Epithelial cell of proximal tubule (primary cell): ENCODE results near the gene NTM. TPM values are rescaled to one million over a fixed set of nuclear protein-coding genes. Genes with fewer than 3 reads are reported as not detected.

Source experiments
- DNase-seq: peaks from one replicate; pipeline ENCODE4 v3.0.0-alpha.2; 2011; ENCODE audit warnings: low read depth
- H3K4me3 ChIP-seq: 2 replicates; pipeline ENCODE4 v1.5.1; 2011; ENCODE audit warnings: low read depth, mild to moderate bottlenecking, low read length
- total RNA-seq: library from RNA; depleted of rRNA; stranded (reverse); fragments of >200 nt; gene quantifications from 2 replicates; pipeline ENCODE4 v1.2.3, GENCODE V29; 2015
- TF ChIP-seq, protein P1 (sequence below): conservative IDR thresholded peaks from 2 replicates; pipeline ENCODE4 v1.5.1; 2012; ENCODE audit warnings: low read depth, mild to moderate bottlenecking, low read length

NTM gene
- total RNA-seq, 1 donor from 2014 or later, result 5.3 TPM

- DNase-seq, result no peak
- no peak overlapping the region for H3K4me3 ChIP-seq
- TF ChIP-seq, protein P1, sequence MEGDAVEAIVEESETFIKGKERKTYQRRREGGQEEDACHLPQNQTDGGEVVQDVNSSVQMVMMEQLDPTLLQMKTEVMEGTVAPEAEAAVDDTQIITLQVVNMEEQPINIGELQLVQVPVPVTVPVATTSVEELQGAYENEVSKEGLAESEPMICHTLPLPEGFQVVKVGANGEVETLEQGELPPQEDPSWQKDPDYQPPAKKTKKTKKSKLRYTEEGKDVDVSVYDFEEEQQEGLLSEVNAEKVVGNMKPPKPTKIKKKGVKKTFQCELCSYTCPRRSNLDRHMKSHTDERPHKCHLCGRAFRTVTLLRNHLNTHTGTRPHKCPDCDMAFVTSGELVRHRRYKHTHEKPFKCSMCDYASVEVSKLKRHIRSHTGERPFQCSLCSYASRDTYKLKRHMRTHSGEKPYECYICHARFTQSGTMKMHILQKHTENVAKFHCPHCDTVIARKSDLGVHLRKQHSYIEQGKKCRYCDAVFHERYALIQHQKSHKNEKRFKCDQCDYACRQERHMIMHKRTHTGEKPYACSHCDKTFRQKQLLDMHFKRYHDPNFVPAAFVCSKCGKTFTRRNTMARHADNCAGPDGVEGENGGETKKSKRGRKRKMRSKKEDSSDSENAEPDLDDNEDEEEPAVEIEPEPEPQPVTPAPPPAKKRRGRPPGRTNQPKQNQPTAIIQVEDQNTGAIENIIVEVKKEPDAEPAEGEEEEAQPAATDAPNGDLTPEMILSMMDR, result no peak
Observed at GRCh38 chr11:131790586-131790985, 420.2 kb downstream of the NTM start.

DNA sequence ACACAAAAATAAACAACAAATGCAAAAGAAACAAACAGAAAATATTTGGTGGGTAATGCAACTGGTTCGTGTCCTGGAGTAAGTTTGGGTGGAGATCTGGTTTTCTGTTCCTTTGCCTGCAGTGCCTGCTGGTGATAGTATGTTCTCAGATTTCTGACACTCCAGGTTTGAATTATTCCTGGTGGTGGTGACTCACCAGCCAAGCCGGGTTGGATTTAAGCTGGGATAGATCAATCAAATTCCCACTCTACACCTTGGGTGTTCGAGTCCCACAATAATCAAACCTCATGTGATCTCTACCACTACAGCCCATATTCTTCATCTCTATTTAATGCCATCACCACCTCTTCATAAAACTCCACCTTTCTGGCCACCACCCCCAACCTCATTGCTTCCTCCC lies 421.8 kb downstream of the NTM start:
- H3K4me3 ChIP-seq, result no peak overlapping the region
- TF ChIP-seq, protein P1, result no peak
- DNase-seq, result no peak

GRCh38 chr11:131796089-131796488 lies 425.7 kb downstream of the NTM start:
- TF ChIP-seq, protein P1, result no peak
- no peak for DNase-seq
- no peak overlapping the region for H3K4me3 ChIP-seq

GRCh38 chr11:131796541-131796940 lies 426.1 kb downstream of the NTM start:
- TF ChIP-seq, protein P1, result no peak
- H3K4me3 ChIP-seq, result no peak overlapping the region
- DNase-seq, result no peak

- no peak for DNase-seq
- no peak overlapping the region for H3K4me3 ChIP-seq
- TF ChIP-seq, protein P1, result no peak
Observed at GRCh38 chr11:131800452-131800851, 430.0 kb downstream of the NTM start.

DNA sequence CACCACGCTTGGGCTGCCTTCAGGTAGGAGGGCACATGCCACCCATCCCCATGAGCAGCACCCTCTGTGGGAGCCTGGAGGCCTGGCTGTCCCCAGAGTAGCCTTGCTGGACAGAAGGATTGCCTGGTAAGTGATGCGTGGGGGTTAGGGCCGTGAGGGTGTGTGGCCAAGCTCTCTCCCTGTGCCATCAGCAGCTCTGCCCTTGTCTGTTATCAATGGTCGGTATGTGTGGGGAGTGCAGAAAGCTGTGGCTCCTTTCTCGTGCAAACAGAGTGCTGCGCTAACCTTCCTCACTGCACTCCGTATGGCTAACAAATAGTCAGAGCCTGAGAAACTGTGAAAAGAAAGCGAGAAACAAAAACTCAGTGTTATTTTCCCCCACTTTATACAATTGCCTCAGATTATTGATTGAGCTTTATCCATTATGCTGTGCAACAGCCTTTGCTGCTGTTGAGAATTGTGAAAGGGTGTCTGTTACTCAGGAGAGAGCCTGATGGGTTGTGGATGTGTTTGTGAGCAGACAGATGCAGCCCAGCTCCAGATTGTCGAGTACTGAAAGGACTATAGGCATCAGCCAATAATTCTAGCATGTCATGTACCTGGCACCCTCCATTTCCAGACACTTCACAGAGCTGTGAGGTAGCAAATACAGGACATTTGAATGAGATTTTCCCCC lies 432.2 kb downstream of the NTM start:
- no peak overlapping the region for H3K4me3 ChIP-seq
- TF ChIP-seq, protein P1, result no peak
- DNase-seq, result no peak

- TF ChIP-seq, protein P1, result no peak
- H3K4me3 ChIP-seq, result no peak overlapping the region
- DNase-seq, result no peak
Observed at GRCh38 chr11:131807876-131808275, 437.5 kb downstream of the NTM start.
